Naive thymus-derived CD4-positive, alpha-beta T cell (primary cell): ENCODE data around the gene ZNF615. TPM values are rescaled to one million over a fixed set of nuclear protein-coding genes. Genes with fewer than 3 reads are reported as not detected.

Experiments used
- ATAC-seq: fragments of 150-1000 bp; cut with Tn5 transposase; 2 replicates; pipeline ENCODE4 v1.10.0; 2021; ENCODE audit warnings: mild to moderate bottlenecking, moderate library complexity
- CTCF ChIA-PET: fragments of 350-600 bp; sonication (Branson Sonifier 250); formaldehyde crosslinking; loops from one replicate; lab custom pipeline; 2021; ENCODE audit warnings: antibody characterized with exemption; lab: Charles Lee
- POLR2A ChIA-PET: fragments of 350-600 bp; sonication (Branson Sonifier 250); formaldehyde crosslinking; loops from one replicate; lab custom pipeline; 2021; ENCODE audit warnings: antibody characterized with exemption, inconsistent platforms; lab: Charles Lee
- DNase-seq, 9 donors: peaks; one replicate each; pipeline versions ENCODE4 v3.0.0 to v3.0.0-alpha.2; 2020 to 2022; ENCODE audit warnings: mixed read lengths in 1 of 9
- H3K27ac ChIP-seq: one replicate; pipeline ENCODE4 v1.7.0; 2013; ENCODE audit warnings: mild to moderate bottlenecking, low read depth, low read length, moderate library complexity
- H3K27me3 ChIP-seq, 2 donors: one replicate each; pipeline ENCODE4 v1.7.0; 2013; ENCODE audit warnings: low read length in 2 of 2, mild to moderate bottlenecking in 2 of 2, moderate library complexity in 2 of 2; ENCODE audit not compliant: control insufficient read depth in 2 of 2, insufficient read depth in 2 of 2
- H3K36me3 ChIP-seq, 3 experiments: 1 replicate in 2 of 3; 2 replicates in 1 of 3; pipeline ENCODE4 v1.7.0; 2013; ENCODE audit warnings: low read length in 3 of 3, mild to moderate bottlenecking in 3 of 3, moderate library complexity in 1 of 3; ENCODE audit not compliant: insufficient read depth in 3 of 3, control insufficient read depth in 2 of 3
- H3K4me1 ChIP-seq, 2 donors: one replicate each; pipeline ENCODE4 v1.7.0; 2013; ENCODE audit warnings: low read length in 2 of 2, mild to moderate bottlenecking in 2 of 2, moderate library complexity in 1 of 2; ENCODE audit not compliant: control insufficient read depth in 2 of 2, insufficient read depth in 2 of 2
- H3K4me3 ChIP-seq: 2 replicates; pipeline ENCODE4 v1.7.0; 2013; ENCODE audit warnings: mild to moderate bottlenecking, low read length
- H3K9me3 ChIP-seq, 3 experiments: 1 replicate in 2 of 3; 2 replicates in 1 of 3; pipeline ENCODE4 v1.7.0; 2013; ENCODE audit warnings: low read length in 3 of 3; ENCODE audit not compliant: control insufficient read depth in 2 of 3
- H3K27ac Mint-ChIP-seq, 9 donors: one replicate each; pipeline ENCODE4 v1.8.0; 2020 to 2022; ENCODE audit warnings: mixed read lengths in 9 of 9, mild to moderate bottlenecking in 8 of 9, moderate library complexity in 5 of 9, inconsistent platforms in 2 of 9
- H3K27me3 Mint-ChIP-seq, 5 donors: one replicate each; pipeline ENCODE4 v1.8.0; 2021 to 2022; ENCODE audit warnings: mixed read lengths in 5 of 5, mild to moderate bottlenecking in 1 of 5
- H3K36me3 Mint-ChIP-seq, 5 donors: one replicate each; pipeline ENCODE4 v1.8.0; 2020 to 2022; ENCODE audit warnings: mixed read lengths in 5 of 5, mild to moderate bottlenecking in 3 of 5, inconsistent platforms in 1 of 5
- H3K4me1 Mint-ChIP-seq, 7 donors: one replicate each; pipeline ENCODE4 v1.8.0; 2020 to 2022; ENCODE audit warnings: mixed read lengths in 7 of 7, mild to moderate bottlenecking in 3 of 7, inconsistent platforms in 1 of 7
- H3K4me3 Mint-ChIP-seq, 10 donors: one replicate each; pipeline ENCODE4 v1.8.0; 2020 to 2022; ENCODE audit warnings: mild to moderate bottlenecking in 10 of 10, mixed read lengths in 10 of 10, moderate library complexity in 6 of 10, inconsistent platforms in 2 of 10
- H3K9me3 Mint-ChIP-seq, 11 donors: one replicate each; pipeline ENCODE4 v1.8.0; 2020 to 2022; ENCODE audit warnings: mixed read lengths in 11 of 11, mild to moderate bottlenecking in 4 of 11, inconsistent platforms in 1 of 11, moderate library complexity in 1 of 11
- intact Hi-C, 2 donors: fragments of 100-400 bp; cut with micrococcal nuclease; formaldehyde crosslinking; loops; one replicate each; pipeline ENCODE4 v1.15.1; 2023
- polyA plus RNA-seq, 2 donors: library from polyadenylated mRNA; unstranded; fragments of 300-500 nt; fragmentation: Illumina TruSeq; gene quantifications; one replicate each; pipeline ENCODE4 v1.2.3, GENCODE V29; 2021
- total RNA-seq, 6 experiments: library from RNA in 5 of 6; stranded (reverse) in 5 of 6; gene quantifications; 1 replicate in 5 of 6; 2 replicates in 1 of 6; pipeline ENCODE4 v1.2.3 and lab custom pipeline; 2021 to 2026

Gene ZNF615
- total and polyA plus RNA-seq, 7 experiments from 2014 or later, result 8.7 to 20.9 (median 11.5) TPM

- no peak overlapping the region for H3K27ac ChIP-seq
- Mint-ChIP-seq H3K27ac (no peak overlapping the region), H3K4me3 (no peak overlapping the region), H3K9me3 (peaks cover 8 to 98% (median 74%) of the 10 kb centered on the region in 11 donors), H3K27me3 (no peaks in the 10 kb centered on the region), H3K36me3 (peaks cover 57 to 97% (median 93%) of the 10 kb centered on the region in 5 donors), H3K4me1 (peaks cover 3 to 23% (median 13%) of the 10 kb centered on the region in 7 donors)
- CTCF ChIA-PET, result no interaction called here
- intact Hi-C loops, result no loop called here
- no peak overlapping the region for H3K4me3 ChIP-seq
- no peaks in the 10 kb centered on the region for H3K27me3 ChIP-seq
- POLR2A ChIA-PET, result no interaction called here
- H3K4me1 ChIP-seq, result peaks cover 1 to 4% of the 10 kb centered on the region in 2 donors
- H3K9me3 ChIP-seq, result peaks cover 15 to 71% (median 47%) of the 10 kb centered on the region in 3 experiments
- ATAC-seq (no peak), DNase-seq (no peak)
- H3K36me3 ChIP-seq, result peaks cover 38 to 83% (median 46%) of the 10 kb centered on the region in 3 experiments
Measured at GRCh38 chr19:52022193-52022592, 14.2 kb upstream of the ZNF615 start.

GRCh38 chr19:52020506-52020905, 12.5 kb upstream of the ZNF615 start:
- intact Hi-C loops, result no loop called here

GRCh38 chr19:52010674-52011073, 2.7 kb upstream of the ZNF615 start:
- POLR2A ChIA-PET, result no interaction called here
- Histone ChIP-seq H3K4me3 (no peak overlapping the region), H3K36me3 (peaks cover 0 to 13% (median 0%) of the 10 kb centered on the region in 3 experiments), H3K27ac (no peak overlapping the region), H3K27me3 (no peaks in the 10 kb centered on the region), H3K9me3 (peaks cover 0 to 52% (median 15%) of the 10 kb centered on the region in 3 experiments), H3K4me1 (peaks cover 7% of the 10 kb centered on the region in 2 donors)
- Mint-ChIP-seq H3K4me1 (peaks cover 15 to 28% (median 21%) of the 10 kb centered on the region in 7 donors), H3K27ac (no peak overlapping the region), H3K9me3 (peaks cover 6 to 92% (median 42%) of the 10 kb centered on the region in 11 donors), H3K27me3 (no peaks in the 10 kb centered on the region), H3K36me3 (peaks cover 16 to 60% (median 35%) of the 10 kb centered on the region in 5 donors), H3K4me3 (peak overlapping the region in 2 of 10 donors; percentile 19 to 23)
- ATAC-seq (no peak), DNase-seq (no peak)
- CTCF ChIA-PET, result no interaction called here
- intact Hi-C loops, result no loop called here

More at GRCh38 chr19:52020506-52020905, 12.5 kb upstream of the ZNF615 start:
- ATAC-seq (no peak), DNase-seq (no peak)
- peak overlapping the region; percentile 19 for H3K4me3 ChIP-seq
- peaks cover 0 to 6% (median under 1%) of the 10 kb centered on the region in 7 donors for H3K4me1 Mint-ChIP-seq
- ChIA-PET CTCF (no interaction called here), POLR2A (interaction anchor here (0.6 to 0.7 kb wide), 2 partner anchors 10 to 212 kb away, joined by 3 read pairs; no protein-coding TSS in a partner anchor)
- no peaks in the 10 kb centered on the region for H3K27me3 Mint-ChIP-seq
- H3K36me3 Mint-ChIP-seq, result peaks cover 56 to 97% (median 94%) of the 10 kb centered on the region in 5 donors
- no peaks in the 10 kb centered on the region for H3K27me3 ChIP-seq
- no peaks in the 10 kb centered on the region for H3K4me1 ChIP-seq
- H3K9me3 ChIP-seq, result peaks cover 15 to 82% (median 61%) of the 10 kb centered on the region in 3 experiments
- no peak overlapping the region for H3K4me3 Mint-ChIP-seq
- H3K9me3 Mint-ChIP-seq, result peaks cover 9 to 98% (median 82%) of the 10 kb centered on the region in 11 donors
- no peak overlapping the region for H3K27ac ChIP-seq
- H3K27ac Mint-ChIP-seq, result no peak overlapping the region
- H3K36me3 ChIP-seq, result peaks cover 46 to 95% (median 56%) of the 10 kb centered on the region in 3 experiments

GRCh38 chr19:52007451-52007805, 583 bp downstream of the ZNF615 start:
- peaks cover 0 to 33% (median under 1%) of the 10 kb centered on the region in 3 experiments for H3K9me3 ChIP-seq
- CTCF ChIA-PET, result no interaction called here
- Mint-ChIP-seq H3K27ac (peak overlapping the region; percentile 91 to 99 (median 95)), H3K4me3 (peak overlapping the region; percentile 92 to 98 (median 98)), H3K27me3 (no peaks in the 10 kb centered on the region), H3K9me3 (peaks cover 6 to 89% (median 46%) of the 10 kb centered on the region in 11 donors), H3K36me3 (peaks cover 16 to 61% (median 42%) of the 10 kb centered on the region in 5 donors), H3K4me1 (peaks cover 15 to 33% (median 21%) of the 10 kb centered on the region in 7 donors)
- intact Hi-C loops, result loop anchor here in 1 of 2 donors (5.0 kb wide), 1 partner anchor 230 kb away; no protein-coding TSS in a partner anchor
- POLR2A ChIA-PET, result interaction anchor here (1.0 to 2.5 kb wide), 3 partner anchors 21 to 41 kb away, joined by 3 to 13 read pairs (median 12); partner anchors contain the start of genes ZNF432 and ZNF614
- H3K27me3 ChIP-seq, result no peaks in the 10 kb centered on the region
- peaks cover 7% of the 10 kb centered on the region in 2 donors for H3K4me1 ChIP-seq
- peak overlapping the region; percentile 89 for H3K4me3 ChIP-seq
- no peak for ATAC-seq
- DNase-seq, result no peak
- peak overlapping the region; percentile 83 for H3K27ac ChIP-seq
- peaks cover 0 to 19% (median 4%) of the 10 kb centered on the region in 3 experiments for H3K36me3 ChIP-seq

GRCh38 chr19:51994048-51994644, 13.9 kb downstream of the ZNF615 start:
- DNase-seq (no peak), ATAC-seq (no peak)
- no peak overlapping the region for H3K4me3 Mint-ChIP-seq
- peaks cover 3 to 97% (median 79%) of the 10 kb centered on the region in 11 donors for H3K9me3 Mint-ChIP-seq
- POLR2A ChIA-PET, result no interaction called here
- intact Hi-C loops, result no loop called here
- CTCF ChIA-PET, result no interaction called here
- H3K27me3 ChIP-seq, result no peaks in the 10 kb centered on the region
- peaks cover 20 to 48% (median 21%) of the 10 kb centered on the region in 3 experiments for H3K36me3 ChIP-seq
- H3K27ac ChIP-seq, result no peak overlapping the region
- H3K27ac Mint-ChIP-seq, result no peak overlapping the region
- H3K36me3 Mint-ChIP-seq, result peaks cover 44 to 79% (median 68%) of the 10 kb centered on the region in 5 donors
- H3K9me3 ChIP-seq, result peaks cover 33 to 88% (median 45%) of the 10 kb centered on the region in 3 experiments
- peak overlapping the region; percentile 26 for H3K4me3 ChIP-seq
- H3K4me1 Mint-ChIP-seq, result no peaks in the 10 kb centered on the region
- H3K27me3 Mint-ChIP-seq, result no peaks in the 10 kb centered on the region
- H3K4me1 ChIP-seq, result no peaks in the 10 kb centered on the region

- intact Hi-C loops, result no loop called here
- CTCF ChIA-PET, result no interaction called here
- no peaks in the 10 kb centered on the region for H3K4me1 ChIP-seq
- Mint-ChIP-seq H3K4me3 (no peak overlapping the region), H3K4me1 (peaks cover 0 to 4% (median 0%) of the 10 kb centered on the region in 7 donors), H3K9me3 (peaks cover 3 to 97% (median 79%) of the 10 kb centered on the region in 11 donors), H3K27ac (no peak overlapping the region), H3K36me3 (peaks cover 49 to 78% (median 62%) of the 10 kb centered on the region in 5 donors), H3K27me3 (no peaks in the 10 kb centered on the region)
- no peak for ATAC-seq
- DNase-seq, result no peak
- peaks cover 14 to 41% (median 14%) of the 10 kb centered on the region in 3 experiments for H3K36me3 ChIP-seq
- POLR2A ChIA-PET, result no interaction called here
- H3K27ac ChIP-seq, result no peak overlapping the region
- peaks cover 32 to 89% (median 47%) of the 10 kb centered on the region in 3 experiments for H3K9me3 ChIP-seq
- peak overlapping the region; percentile 26 for H3K4me3 ChIP-seq
- no peaks in the 10 kb centered on the region for H3K27me3 ChIP-seq
Measured at GRCh38 chr19:51993422-51993821, 14.6 kb downstream of the ZNF615 start.
